A172 (cell line): Measurements from ENCODE around the gene TNFRSF25. TPM values are rescaled to one million over a fixed set of nuclear protein-coding genes. Genes with fewer than 3 reads are reported as not detected.
A peak's percentile ranks its signal among the peaks of the same experiment; 100 is the strongest.

Source experiments
- DNase-seq: peaks from one replicate; pipeline ENCODE4 v3.0.0-alpha.2; 2015; ENCODE audit warnings: low spot score
- total RNA-seq: library from RNA; depleted of rRNA; stranded (reverse); fragments of >200 nt; shearing (Covaris generic); gene quantifications from 2 replicates; pipeline ENCODE4 v1.2.3, GENCODE V29; 2014; rRNA removed

TNFRSF25 gene
- total RNA-seq, 1 experiment from 2014 or later = 6.2 TPM

- no peak for DNase-seq
These were observed 47.1 kb downstream of the TNFRSF25 start for GRCh38 chr1:6418668-6419396.

- no peak for DNase-seq
These were observed 47.9 kb downstream of the TNFRSF25 start for GRCh38 chr1:6417961-6418667.

GRCh38 chr1:6416906-6417305 is 49.1 kb downstream of the TNFRSF25 start:
- no peak for DNase-seq

- no peak for DNase-seq
These were observed 49.7 kb downstream of the TNFRSF25 start for GRCh38 chr1:6416295-6416656.

GRCh38 chr1:6414881-6415626 is 50.9 kb downstream of the TNFRSF25 start:
- no peak for DNase-seq

- DNase-seq = no peak
These were observed 51.5 kb downstream of the TNFRSF25 start for GRCh38 chr1:6414443-6414844.

- DNase-seq = peak; percentile 75
These were observed 53.1 kb downstream of the TNFRSF25 start for GRCh38 chr1:6412896-6413295.

Other genes with a start within 250 kb of the TNFRSF25 start
- gene ICMT, start 230.2 kb downstream of the TNFRSF25 start, total RNA-seq = 62.7 and 66.4 TPM in 2 replicates
- not detected in 2 replicates for gene HES3, start 222.0 kb downstream of the TNFRSF25 start, total RNA-seq
- 4.1 and 5.0 TPM in 2 replicates for gene GPR153, start 205.1 kb downstream of the TNFRSF25 start, total RNA-seq
- gene ACOT7, start 72.4 kb downstream of the TNFRSF25 start, total RNA-seq = 44.2 and 55.3 TPM in 2 replicates
- 2.0 and 3.9 TPM in 2 replicates for gene HES2, start 46.3 kb downstream of the TNFRSF25 start, total RNA-seq
- gene ESPN, start 41.4 kb downstream of the TNFRSF25 start, total RNA-seq = 4.0 TPM in 1 of 2 replicates, not detected in the other
- 8.6 and 10.1 TPM in 2 replicates for gene PLEKHG5, start 25.5 kb upstream of the TNFRSF25 start, total RNA-seq
- 17.4 and 17.9 TPM in 2 replicates for gene NOL9, start 88.3 kb upstream of the TNFRSF25 start, total RNA-seq
- gene TAS1R1, start 89.1 kb upstream of the TNFRSF25 start, total RNA-seq = not detected in 2 replicates
- 7.6 and 12.6 TPM in 2 replicates for gene ZBTB48, start 113.8 kb upstream of the TNFRSF25 start, total RNA-seq
- 16.0 and 18.2 TPM in 2 replicates for gene KLHL21, start 136.7 kb upstream of the TNFRSF25 start, total RNA-seq
- 6.2 and 8.4 TPM in 2 replicates for gene PHF13, start 147.6 kb upstream of the TNFRSF25 start, total RNA-seq
- gene THAP3, start 158.7 kb upstream of the TNFRSF25 start, total RNA-seq = 18.1 and 21.3 TPM in 2 replicates
- gene DNAJC11, start 235.6 kb upstream of the TNFRSF25 start, total RNA-seq = 29.8 and 44.0 TPM in 2 replicates